HG03442 (cell line): ENCODE results near the gene MEAF6.
"Not testable (repeated sequence)": the region's sequence is repeated elsewhere in the genome, so short reads cannot be mapped to it uniquely, and the experiment has no call there.

ENCODE experiments used
- ATAC-seq: cut with Tn5 transposase; IDR thresholded peaks from one replicate; pipeline ENCODE4 v1.9.1; 2021; ENCODE audit warnings: mild to moderate bottlenecking, moderate library complexity; ENCODE audit not compliant: unreplicated experiment

The MEAF6 gene

DNA sequence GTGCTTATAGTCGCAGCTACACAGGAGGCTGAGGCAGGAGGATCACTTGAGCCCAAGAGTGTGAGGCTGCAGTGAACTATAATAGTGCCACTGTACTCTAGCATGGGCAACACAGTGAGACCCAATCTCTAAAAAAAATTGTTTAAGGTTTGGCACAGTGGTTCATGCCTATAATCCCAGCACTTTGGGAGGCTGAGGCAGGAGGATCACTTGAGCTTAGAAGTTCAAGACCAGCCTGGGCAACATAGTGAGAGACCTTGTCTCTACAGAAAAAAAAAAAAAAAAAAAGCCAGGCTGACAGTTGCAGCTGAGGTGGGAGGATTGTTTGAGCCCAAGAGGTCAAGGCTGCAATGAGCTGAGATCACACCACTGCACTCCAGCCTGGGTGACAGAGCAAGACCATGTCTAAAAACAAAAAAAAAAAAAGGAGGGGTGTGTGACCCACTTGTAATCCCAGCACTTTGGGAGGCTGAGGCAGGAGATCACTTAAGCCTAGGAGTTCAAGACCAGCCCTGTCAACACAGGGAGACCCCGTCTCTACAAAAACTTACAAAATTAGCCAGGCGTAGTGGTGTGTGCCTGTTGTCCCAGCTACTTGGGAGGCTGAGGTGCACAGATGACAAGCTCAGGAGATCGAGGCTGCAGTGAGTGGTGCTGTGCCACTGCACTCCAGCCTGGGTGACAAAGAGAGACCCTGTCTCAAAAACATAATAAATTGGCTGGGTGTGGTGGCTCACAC, 18.0 kb upstream of the MEAF6 start:
- ATAC-seq = not testable (repeated sequence)

DNA sequence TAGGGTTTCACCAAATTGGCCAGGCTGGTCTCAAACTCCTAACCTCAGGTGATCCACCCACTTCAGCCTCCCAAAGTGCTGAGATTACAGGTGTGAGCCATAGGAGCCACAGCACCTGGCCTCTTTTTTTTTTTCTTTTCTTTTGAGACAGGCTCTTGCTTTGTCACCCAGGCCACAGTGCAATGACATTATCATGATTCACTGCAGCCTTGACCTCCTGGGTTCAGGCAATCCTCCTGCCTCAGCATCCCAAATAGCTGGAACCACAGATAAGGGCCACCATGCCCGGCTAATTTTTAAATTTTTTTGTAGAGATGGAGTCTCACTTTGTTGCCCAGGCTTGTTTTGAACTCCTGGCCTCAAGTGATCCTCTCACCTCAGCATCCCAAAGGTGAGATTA, 15.3 kb upstream of the MEAF6 start:
- not testable (repeated sequence) for ATAC-seq

DNA sequence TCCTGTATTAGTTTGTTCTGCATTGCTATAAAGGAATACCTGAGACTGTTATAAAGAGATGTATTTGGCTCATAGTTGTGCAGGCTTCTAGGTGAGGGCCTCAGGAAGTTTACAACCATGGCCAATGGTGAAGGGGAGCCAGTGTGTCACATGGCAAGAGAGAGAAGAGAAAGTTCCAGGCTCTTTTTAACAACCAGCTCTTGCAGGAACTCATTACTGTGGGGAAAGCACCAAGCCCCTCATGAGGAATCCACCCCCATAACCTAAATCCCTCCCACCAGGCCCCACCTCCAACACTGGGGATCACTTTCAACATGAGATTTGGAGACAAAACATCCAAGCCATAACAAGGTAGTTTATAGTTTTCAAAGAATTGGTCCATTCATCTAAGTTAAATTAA, 5.0 kb upstream of the MEAF6 start:
- ATAC-seq = no peak

DNA sequence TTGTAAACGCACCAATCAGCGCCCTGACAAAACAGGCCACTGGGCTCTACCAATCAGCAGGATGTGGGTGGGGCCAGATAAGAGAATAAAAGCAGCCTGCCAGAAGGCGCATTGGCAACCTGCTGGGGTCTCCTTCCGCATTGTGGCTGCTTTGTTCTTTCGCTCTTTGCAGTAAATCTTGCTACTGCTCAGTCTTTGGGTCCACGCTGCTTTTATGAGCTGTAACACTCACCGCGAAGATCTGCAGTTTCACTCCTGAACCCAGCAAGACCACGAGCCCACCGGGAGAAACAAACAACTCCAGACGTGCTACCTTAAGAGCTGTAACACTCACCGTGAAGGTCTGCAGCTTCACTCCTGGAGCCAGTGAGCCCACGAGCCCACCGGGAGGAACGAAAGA, 4.4 kb upstream of the MEAF6 start:
- ATAC-seq = not testable (repeated sequence)

DNA sequence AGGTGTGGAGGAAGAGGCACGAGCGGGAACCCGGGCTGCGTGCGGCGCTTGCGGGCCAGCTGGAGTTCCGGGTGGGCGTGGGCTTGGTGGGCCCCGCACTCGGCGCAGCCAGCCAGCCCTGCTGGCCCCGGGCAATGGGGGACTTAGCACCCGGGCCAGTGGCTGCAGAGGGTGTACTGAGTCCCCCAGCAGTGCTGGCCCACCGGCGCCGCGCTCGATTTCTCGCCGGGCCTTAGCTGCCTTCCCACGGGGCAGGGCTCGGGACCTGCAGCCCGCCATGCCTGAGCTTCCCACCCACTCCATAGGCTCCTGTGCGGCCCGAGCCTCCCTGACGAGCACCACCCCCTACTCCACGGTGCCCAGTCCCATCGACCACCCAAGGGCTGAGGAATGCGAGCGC, 3.7 kb upstream of the MEAF6 start:
- not testable (repeated sequence) for ATAC-seq

DNA sequence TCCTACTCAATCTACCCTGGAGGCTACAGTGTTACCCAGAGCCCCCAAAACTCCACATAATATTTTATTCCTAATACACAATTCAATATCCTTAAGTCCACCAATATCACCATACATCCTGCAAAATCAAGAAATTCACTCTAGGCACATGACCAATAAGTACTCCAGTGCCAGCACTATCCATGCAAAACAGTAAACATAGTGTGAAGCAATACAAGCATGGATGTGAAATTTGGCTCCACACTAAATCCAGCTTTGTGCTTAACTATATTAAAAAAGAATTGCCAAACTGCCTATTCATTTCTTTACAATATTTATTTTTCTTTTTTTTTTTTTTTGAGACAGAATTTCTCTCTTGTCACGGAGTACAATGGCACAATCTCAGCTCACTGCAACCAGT, 3.0 kb upstream of the MEAF6 start:
- ATAC-seq = no peak

DNA sequence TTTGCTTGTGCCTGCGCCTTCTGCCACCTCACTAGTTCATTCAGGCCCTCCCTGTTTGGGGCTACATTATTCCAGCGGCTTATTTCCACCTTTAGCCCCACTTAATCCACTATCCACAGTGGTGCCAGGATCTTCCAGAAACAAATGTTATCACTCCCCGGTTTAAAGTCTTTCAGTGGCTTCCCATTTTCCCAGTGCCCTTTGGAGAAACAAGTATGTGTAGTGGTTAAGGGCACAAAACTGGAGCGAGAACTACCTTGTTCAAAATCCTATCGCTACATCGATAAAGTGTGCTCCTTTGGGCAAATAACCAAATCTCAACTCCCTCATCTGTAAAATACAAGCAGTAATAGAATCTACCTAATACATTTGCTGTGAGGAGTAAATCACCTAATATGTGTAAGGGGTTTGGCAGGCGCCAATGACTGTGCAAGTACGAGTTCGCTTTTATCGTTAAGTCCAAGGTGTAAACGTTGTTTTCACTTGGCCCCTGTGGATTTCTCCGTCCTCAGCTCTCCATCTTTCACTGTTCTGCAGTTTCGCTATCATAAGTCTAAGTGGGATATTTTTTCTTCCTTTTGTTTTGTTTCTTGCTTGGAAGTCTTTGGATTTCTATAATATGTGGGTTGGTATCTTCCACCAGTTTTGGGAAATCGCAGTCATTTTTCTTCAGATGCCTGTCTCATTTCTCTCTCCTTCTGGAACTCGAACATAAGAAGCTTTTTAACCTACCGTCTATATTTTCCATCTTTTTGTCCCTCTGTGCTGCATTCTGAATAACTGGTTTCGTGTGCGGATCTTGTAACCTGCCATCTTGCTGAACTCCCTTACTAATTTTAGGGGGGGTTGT, 844 bp upstream of the MEAF6 start:
- ATAC-seq = no peak

DNA sequence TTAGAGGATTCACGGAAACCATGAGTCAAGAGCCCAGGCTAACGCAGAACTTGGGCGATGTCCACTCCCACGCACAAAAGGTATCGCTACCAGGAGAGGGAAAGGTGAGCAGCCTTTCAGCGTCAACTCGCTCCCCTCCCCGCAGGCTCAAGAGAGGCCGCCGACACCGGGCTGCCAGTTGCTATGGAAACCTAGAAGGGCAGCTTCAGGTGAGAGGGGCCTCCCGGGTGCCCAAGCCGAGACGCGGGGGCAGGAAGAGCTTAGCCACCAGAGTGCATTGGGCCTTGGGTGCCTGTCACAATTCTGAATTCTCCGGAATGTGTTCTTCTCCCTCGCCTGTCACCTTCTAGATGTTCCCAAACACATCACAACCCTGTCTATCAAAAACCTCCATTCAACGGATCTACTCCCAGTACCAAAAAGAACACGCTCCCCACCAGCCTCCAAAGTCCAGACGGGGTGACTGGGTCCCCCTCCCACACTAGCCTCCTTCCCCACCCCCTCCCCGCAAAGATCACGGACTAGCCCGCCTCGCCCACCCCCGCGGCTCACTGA, 694 bp downstream of the MEAF6 start:
- peak; percentile 16 for ATAC-seq

DNA sequence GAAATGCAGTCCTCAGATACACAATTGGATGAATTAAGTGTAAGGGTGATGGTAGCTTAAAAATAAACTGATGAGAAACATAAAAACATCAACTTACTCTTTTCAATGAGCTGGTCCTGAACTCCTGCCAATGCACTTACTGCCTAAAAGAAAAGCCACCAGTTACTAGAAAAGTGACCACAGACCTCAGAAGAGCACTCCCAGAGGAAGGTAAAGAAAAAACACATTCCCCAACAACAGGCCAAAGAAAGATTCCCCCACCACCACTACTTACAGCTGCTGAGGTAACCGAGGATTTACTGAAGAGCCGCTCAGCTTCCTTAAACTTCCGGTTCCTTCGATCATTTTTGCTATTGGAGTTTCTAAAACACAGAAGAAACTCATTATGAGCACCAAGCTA, 5.4 kb downstream of the MEAF6 start:
- no peak for ATAC-seq

DNA sequence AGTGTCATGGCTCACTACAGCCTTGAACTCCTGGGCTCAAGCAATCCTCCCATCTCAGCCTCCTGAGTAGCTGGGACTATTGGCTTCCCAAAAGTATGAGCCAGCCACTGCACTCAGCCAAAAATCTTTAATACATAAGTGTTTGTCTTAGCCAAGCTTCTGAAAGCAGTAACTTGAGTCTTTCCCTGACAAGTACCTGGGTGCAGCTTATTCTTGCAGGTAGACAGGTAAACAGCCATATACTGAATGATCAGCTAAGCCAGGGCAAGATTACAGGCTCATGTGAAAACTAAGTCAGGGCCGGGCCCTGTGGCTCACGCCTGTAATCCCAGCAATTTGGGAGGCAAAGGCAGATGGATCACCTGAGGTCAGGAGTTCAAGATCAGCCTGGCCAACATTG, 7.8 kb downstream of the MEAF6 start:
- no peak for ATAC-seq

DNA sequence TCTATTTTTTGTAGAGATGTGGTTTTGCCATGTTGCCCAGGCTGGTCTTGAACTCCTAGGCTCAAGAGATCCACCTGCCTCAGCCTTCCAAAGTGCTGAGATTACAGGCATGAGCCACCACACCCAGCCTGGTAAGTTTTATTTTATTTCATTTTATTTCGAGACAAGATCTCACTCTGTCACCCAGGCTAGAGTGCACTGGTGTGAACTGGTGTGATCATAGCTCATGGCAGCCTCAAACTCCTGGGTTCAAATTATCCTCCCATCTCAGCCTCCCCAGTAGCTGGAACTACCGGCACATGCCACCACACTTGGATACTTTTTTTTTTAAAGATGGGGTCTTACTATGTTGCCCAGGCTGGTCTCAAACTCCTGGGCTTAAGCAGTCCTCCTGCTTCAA, 11.8 kb downstream of the MEAF6 start:
- ATAC-seq = not testable (repeated sequence)

DNA sequence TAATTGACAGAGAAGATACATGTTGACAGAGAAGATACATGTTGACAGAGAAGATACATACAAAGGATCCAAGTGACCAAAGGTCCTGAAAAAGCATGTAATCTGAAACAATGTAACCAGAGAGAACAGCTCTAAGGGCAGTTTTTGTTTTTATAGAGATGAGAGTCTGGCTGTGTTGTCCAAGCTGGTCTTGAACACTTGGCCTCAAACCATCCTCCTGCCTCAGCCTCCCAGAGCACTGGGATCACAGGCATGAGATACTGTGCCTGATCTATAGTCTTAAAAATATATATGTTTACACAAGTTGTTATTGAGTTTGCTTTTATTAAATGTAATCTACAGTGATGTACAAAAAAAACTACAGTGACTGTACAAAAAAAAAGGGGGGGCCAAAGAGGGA, 12.5 kb downstream of the MEAF6 start:
- no peak for ATAC-seq

DNA sequence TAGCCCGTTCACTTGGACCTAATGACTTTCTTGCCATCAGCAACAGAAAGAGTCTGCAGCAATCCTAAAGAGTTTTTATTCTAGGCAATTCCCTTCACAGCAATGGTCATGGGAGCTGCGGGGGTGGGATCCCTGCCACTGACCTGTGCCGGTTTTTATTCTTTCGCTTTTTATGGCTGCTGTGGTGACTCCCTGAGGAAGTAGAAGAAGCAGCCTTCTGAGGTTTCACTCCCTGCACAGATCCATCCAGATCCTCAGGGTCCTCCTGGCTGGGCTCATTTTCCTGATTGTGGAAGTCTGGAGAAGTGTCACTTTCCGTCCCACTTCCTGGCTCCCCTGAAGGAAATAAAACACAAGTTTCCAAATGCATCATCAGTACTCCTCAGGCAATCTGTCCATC, 12.9 kb downstream of the MEAF6 start:
- no peak for ATAC-seq

DNA sequence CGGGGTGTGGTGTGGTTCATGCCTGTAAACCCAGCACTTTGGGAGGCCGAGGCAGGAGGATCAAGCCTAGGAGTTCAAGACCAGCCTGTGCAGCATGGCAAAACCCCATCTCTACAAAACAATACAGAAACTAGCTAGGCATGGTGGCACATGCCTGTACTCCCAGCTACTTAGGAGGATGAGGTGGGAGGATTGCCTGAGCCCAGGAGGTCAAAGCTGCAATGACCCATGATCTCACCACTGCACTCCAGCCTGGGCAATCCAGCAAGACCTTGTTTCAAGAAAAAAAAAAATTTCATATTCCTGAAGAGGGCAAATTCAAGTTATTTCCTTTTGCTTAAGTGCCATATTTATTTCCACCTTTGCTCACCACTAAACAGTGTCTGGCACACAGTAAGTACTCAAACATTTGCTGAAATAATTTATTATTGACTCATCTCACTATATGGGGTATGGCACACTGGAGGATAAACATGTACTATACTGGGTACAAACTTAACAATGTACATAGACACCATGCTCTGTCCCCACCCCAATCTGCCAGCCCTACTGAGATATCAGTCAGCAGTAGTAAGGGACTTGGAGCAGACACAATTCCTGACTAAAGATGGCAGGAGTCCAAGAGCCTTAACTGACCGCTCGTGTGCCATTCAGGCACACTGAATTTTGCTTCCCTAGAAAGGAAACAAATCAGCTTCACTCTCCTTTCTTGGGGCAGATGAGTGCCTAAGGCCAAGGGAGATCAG, 15.5 kb downstream of the MEAF6 start:
- ATAC-seq = no peak

DNA sequence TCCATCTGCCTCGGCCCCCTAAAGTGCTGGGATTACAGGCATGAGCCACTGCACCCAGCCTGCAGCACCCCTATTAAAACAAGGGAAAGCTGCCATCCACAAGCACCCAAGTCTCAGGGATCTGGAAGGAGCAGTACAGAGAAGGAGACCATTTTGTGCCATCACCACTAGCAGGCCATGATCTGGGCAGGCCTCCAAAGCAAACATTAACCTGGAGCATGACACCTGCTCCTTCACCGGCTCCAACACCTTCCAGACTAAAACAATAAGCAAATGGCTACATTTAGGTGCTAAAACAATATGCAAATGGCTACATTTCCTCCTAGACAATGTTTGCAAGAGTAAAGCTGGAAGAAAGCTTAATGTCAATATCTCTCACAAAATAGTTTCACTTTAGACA, 16.7 kb downstream of the MEAF6 start:
- no peak for ATAC-seq

DNA sequence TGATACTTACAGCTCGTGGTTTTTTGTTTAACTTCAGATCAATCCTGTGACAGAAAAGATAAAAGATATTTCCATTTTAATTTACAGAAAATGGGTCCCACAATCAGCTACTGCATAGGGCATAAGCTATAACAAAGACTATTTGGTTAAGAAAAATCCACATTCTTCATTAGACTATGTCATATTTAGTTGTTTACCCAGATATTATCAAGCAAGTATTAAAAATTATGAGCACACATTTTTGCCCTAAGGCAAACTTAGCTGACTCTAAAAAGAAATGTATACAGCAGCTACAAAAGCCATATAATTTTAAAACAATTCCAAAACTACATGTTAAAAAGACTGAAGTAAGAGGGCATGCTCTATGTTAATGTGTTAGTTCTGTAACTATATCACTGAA, 18.7 kb downstream of the MEAF6 start:
- no peak for ATAC-seq

DNA sequence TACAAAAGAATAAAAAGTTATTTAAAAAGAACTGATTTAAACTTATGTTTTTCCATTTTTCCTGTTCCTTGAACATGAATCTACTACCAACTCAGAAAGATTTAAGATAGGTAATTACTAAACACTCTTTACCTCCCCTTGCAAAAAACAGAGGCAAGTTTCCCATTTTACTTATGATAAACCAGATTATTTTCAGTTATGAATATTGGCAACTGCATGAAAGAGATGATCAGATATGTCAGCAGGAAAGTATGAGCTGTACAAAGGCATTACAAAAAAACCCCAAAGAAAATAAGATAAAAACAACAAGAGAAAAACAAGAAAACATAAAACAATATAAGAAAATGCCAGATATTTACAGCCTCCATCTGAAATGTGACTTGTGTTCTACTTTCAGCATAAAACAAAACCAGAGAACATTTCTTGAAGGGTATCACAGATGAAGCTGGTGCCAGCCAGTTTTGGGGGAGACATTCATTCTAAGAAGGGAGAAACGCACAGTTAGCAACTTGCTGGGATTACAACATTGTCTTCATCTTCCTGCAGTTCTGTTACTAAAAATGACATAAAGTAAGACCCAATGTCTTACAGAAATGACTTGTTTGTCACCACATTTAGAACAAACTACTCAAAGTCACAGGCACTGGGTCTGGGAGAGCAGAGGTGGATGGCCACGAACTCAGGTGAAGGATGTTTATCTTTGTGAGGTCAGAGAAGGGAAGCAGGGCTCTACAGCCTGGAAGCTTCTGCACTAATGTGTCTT, 21.0 kb downstream of the MEAF6 start:
- no peak for ATAC-seq

DNA sequence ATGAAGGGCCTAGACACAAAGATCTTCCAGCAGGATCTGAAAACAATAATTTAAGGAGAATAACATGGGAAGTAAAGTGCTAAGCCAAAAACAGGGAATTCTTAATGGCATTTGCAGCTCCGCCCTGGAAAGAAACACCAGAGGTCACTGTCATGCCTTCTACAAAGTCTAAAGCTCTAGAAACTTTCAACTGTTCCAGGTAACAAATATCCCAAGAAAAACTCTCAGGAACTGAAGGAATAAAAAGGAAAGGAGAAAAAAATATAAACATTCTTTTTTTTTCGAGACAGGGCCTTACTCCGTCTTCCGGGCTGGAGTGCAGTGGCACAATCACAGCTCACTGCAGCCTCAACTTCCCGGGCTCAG, 27.0 kb downstream of the MEAF6 start:
- no peak for ATAC-seq

DNA sequence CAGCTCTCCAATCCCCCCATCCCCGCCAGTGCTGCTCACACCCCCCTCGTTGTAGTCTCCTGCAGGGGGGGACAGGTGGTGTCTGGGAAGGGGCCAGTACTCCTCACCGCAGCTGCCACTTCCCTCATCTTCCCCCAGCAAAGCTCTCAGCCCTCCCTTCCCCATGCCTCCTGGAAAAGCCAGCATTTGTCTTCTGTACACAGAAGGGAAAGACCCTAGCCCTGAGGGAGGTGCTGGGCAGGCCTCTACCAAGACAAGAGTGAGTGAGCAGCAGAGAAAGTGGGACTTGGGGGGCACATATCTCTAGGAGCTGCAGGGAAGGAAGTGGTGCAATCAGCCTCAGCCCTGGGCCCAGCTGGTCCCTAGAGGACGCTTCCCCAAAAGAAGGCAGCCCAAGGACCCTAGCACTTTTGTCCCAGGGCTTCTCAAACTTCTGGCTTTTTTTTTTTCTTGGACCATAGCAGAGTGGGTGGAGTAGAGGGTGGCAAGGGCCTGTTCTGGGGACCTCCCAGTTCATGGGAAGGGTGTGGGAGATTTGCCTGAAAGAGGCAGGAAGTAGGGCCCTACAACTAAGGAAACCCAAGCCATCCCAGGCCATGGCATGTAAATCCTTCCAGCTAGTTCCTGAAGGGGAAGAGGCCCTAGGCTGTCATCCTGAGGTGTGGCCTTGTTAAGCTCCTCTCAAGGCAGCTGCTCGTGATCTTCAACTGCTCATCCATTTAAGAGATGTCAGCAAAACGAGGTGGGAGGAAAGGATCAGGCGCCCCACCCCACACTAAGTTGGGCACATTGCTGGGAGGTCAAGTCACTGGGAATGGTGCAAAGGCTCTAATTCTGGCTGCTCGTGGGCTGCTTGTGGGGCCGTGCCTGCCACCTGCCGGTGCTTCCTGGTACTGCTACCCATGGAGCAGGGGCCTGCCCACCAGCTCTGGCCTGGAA, 27.6 kb downstream of the MEAF6 start:
- ATAC-seq = no peak
